ENCODE measurements around the gene IGFL4.
A peak's percentile ranks its signal among the peaks of the same experiment; 100 is the strongest.

The IGFL4 gene

DNA sequence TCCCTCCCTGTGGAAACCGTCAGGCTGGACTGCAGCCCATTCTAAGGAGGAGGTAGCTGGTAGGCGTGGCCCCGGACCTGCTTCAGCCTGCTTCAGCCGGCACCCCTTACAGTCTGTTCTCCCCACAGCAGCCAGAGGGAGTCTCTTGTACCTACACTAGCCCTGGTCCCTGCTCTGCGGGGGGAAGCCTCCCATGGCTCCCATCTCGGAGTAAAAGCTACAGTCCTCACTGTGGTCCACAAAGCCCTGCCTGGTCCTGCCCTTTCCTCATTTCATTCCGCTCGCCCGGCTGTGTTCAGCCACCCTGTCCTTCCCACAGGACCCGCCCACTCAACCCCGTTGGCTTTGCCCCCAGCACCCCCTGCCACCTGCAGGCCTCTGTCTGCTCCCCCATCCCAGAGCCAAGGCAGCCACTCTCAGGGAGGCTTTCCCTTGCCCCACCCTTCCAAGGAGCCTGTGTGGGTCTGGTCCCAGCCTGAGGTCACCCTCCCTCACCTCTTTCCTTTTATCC is 19.2 kb downstream of the IGFL4 start:
- TF ChIP-seq, protein P1, sequence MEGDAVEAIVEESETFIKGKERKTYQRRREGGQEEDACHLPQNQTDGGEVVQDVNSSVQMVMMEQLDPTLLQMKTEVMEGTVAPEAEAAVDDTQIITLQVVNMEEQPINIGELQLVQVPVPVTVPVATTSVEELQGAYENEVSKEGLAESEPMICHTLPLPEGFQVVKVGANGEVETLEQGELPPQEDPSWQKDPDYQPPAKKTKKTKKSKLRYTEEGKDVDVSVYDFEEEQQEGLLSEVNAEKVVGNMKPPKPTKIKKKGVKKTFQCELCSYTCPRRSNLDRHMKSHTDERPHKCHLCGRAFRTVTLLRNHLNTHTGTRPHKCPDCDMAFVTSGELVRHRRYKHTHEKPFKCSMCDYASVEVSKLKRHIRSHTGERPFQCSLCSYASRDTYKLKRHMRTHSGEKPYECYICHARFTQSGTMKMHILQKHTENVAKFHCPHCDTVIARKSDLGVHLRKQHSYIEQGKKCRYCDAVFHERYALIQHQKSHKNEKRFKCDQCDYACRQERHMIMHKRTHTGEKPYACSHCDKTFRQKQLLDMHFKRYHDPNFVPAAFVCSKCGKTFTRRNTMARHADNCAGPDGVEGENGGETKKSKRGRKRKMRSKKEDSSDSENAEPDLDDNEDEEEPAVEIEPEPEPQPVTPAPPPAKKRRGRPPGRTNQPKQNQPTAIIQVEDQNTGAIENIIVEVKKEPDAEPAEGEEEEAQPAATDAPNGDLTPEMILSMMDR (IDR thresholded peaks at IDR 0.05; ENCODE audit: low read depth, low read length) = no peak
- H3K36me3 ChIP-seq = no peaks in the 10 kb centered on the region
- no peaks in the 10 kb centered on the region for H3K9me3 ChIP-seq
- H3K4me3 ChIP-seq (ENCODE audit: low read depth, low read length) = no peak overlapping the region
- 0 out of 2 replicates have a peak, but pooled peaks cover 3% of the 10 kb centered on the region for H3K4me1 ChIP-seq
- H3K27me3 ChIP-seq = peaks cover 10% of the 10 kb centered on the region
- DNase-seq = no peak

DNA sequence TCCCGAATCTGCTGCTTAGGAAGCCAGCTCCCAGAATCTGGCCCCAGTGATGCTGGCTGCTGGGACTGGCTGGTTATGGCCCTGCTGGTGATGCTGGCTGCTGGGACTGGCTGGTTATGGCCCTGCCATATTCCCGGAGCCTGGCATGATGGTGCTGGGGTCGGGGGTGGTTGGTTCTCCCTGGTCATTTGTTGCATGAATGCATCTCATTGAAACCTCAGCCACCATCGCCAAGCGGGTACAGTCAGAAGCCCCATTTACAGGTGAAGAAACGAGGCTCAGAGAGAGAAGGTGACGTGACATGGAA is 20.0 kb downstream of the IGFL4 start:
- 0 out of 2 replicates have a peak, but pooled peaks cover 3% of the 10 kb centered on the region for H3K4me1 ChIP-seq
- peaks cover 17% of the 10 kb centered on the region for H3K27me3 ChIP-seq
- TF ChIP-seq, protein P1 (IDR thresholded peaks at IDR 0.05; ENCODE audit: low read depth, low read length) = no peak
- no peak overlapping the region for H3K4me3 ChIP-seq (ENCODE audit: low read depth, low read length)
- H3K9me3 ChIP-seq = no peaks in the 10 kb centered on the region
- no peaks in the 10 kb centered on the region for H3K36me3 ChIP-seq
- DNase-seq = no peak

DNA sequence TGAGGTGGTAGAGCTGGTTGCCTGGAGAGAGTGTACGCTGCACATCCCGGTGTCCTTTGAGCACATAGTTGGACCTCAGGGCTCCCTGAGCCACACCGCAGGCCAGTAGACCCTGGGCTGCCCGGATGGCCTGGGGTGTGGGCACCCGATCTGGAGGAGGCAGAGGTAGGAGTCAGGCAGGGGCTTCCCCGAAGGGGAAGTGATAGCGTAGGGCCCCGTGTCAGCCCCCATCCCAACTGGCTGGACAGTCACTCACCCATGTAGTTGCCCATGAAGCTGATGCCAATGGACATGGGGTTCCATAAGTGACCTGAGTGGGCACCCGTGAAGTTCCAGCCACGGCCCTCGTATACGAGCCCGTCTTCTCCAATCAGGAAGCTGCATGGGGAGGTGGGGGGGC is 21.5 kb downstream of the IGFL4 start:
- TF ChIP-seq, protein P1 (IDR thresholded peaks at IDR 0.05; ENCODE audit: low read depth, low read length) = no peak
- no peaks in the 10 kb centered on the region for H3K9me3 ChIP-seq
- peaks cover 9% of the 10 kb centered on the region for H3K4me1 ChIP-seq
- H3K36me3 ChIP-seq = no peaks in the 10 kb centered on the region
- peaks cover 30% of the 10 kb centered on the region for H3K27me3 ChIP-seq
- H3K4me3 ChIP-seq (ENCODE audit: low read depth, low read length) = no peak overlapping the region
- no peak for DNase-seq

DNA sequence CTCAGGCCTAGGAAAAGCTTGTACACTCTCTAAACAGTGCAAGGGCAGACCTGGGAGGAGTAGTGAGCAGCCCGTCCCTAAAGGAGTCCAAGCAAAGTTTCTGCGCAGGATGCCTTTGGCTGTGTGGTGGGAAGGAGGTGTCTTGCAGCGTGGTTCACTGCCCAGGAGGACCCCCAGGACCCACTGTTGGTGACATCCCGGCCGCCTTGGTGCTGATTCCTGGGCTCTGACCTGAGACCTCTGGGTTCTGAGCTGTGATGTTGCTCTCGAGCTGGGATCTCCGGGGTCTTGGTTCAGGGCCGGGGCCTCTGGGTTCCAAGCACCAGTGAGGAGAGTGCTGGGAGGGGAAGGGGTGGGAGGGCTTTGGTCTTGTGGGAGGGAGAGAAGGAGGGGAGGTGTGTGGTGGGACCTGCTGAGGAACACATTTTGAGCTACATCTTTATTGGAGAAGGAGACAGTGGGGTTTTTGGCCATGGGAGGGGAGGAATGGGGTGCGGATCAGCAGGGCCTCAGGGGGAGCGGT is 22.0 kb downstream of the IGFL4 start:
- TF ChIP-seq, protein P1 (IDR thresholded peaks at IDR 0.05; ENCODE audit: low read depth, low read length) = no peak
- Histone ChIP-seq H3K36me3 (no peaks in the 10 kb centered on the region), H3K9me3 (no peaks in the 10 kb centered on the region), H3K4me1 (peaks cover 9% of the 10 kb centered on the region), H3K27me3 (peaks cover 32% of the 10 kb centered on the region), H3K4me3 (ENCODE audit: low read depth, low read length) (no peak overlapping the region)
- DNase-seq = no peak

DNA sequence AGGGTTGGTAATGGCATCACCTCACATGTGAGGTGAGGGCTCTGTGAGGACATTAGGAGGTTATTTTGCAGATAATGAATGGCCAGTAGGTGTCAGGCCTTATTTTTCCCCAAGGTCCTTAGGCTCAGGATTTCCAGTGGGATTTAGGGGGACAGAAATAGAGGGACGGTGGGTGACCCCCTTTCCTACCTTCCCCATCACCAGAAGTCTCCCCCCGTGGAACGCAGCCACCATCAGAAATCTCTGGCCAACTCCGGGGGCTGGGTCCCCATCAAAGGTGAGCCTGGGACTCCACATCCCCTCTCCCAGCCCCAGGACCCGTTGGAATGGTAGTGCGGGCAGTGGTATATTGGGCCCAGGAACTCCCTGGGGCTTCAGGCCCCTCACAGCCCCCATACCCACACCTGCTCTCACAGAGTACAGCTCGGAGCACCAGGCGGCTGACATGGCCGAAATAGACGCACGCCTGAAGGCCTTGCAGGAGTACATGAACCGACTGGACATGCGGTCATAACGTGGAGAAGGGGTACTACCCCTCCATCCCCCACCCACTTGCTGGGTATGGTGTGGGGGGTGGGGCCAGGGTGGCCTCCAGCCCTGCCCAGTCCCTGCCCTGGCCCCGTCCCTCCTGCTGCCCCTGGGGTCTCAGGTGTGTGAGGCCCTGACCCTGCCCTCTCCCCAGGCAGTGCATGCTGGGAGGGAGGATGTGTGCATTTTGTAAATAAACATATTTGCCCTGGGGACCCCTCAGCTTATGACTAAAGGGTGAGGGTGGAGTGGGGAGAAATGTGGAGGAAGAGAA is 22.7 kb downstream of the IGFL4 start:
- Histone ChIP-seq H3K36me3 (no peaks in the 10 kb centered on the region), H3K27me3 (peaks cover 29% of the 10 kb centered on the region), H3K4me1 (peaks cover 9% of the 10 kb centered on the region), H3K4me3 (ENCODE audit: low read depth, low read length) (no peak overlapping the region), H3K9me3 (no peaks in the 10 kb centered on the region)
- DNase-seq = no peak
- TF ChIP-seq, protein P1 (IDR thresholded peaks at IDR 0.05; ENCODE audit: low read depth, low read length) = no peak

DNA sequence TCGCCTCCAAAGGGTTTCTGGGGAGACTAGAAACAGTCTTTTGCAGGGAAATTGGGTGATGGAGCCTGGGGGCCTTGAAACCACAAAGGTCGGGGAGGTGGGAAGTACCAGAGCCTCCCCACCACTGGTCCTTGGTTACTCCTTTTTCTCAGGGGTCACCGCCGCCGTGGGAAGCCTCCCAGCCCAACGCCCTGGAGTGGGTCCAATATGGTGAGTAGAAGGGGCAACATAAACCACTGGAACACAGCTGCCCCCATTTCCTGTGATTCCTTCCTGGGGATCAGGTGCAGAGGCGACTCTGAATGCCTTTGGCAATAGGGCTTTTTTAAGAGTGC is 23.7 kb downstream of the IGFL4 start:
- peaks cover 22% of the 10 kb centered on the region for H3K27me3 ChIP-seq
- no peak for DNase-seq
- TF ChIP-seq, protein P1 (IDR thresholded peaks at IDR 0.05; ENCODE audit: low read depth, low read length) = 0 out of 2 replicates have a peak, but pooled peaks have one; percentile 0
- H3K36me3 ChIP-seq = no peaks in the 10 kb centered on the region
- H3K4me1 ChIP-seq = peaks cover 9% of the 10 kb centered on the region
- no peak overlapping the region for H3K4me3 ChIP-seq (ENCODE audit: low read depth, low read length)
- no peaks in the 10 kb centered on the region for H3K9me3 ChIP-seq
